Measurements from ENCODE around the gene FGF1.

The FGF1 gene

GRCh38 chr5:142610176-142611001, 75.5 kb downstream of the FGF1 start:
- DNase-seq (ENCODE audit: low read depth): no peak

- no peak for DNase-seq (ENCODE audit: low read depth)
Observed at GRCh38 chr5:142609142-142609541, 76.7 kb downstream of the FGF1 start.

- DNase-seq (ENCODE audit: low read depth): no peak
Observed at GRCh38 chr5:142608081-142608480, 77.8 kb downstream of the FGF1 start.

- DNase-seq (ENCODE audit: low read depth): no peak
Observed at GRCh38 chr5:142605611-142606010, 80.3 kb downstream of the FGF1 start.

GRCh38 chr5:142602720-142603245, 83.1 kb downstream of the FGF1 start:
- DNase-seq (ENCODE audit: low read depth): no peak

- DNase-seq (ENCODE audit: low read depth): no peak
Observed at GRCh38 chr5:142601432-142601831, 84.5 kb downstream of the FGF1 start.

GRCh38 chr5:142600611-142601358, 85.1 kb downstream of the FGF1 start:
- no peak for DNase-seq (ENCODE audit: low read depth)

GRCh38 chr5:142600092-142600491, 85.8 kb downstream of the FGF1 start:
- no peak for DNase-seq (ENCODE audit: low read depth)

GRCh38 chr5:142598338-142598700, 87.6 kb downstream of the FGF1 start:
- no peak for DNase-seq (ENCODE audit: low read depth)

- no peak for DNase-seq (ENCODE audit: low read depth)
Observed at GRCh38 chr5:142597546-142598337, 88.1 kb downstream of the FGF1 start.

- DNase-seq (ENCODE audit: low read depth): no peak
Observed at GRCh38 chr5:142597025-142597424, 88.9 kb downstream of the FGF1 start.

GRCh38 chr5:142592365-142592764, 93.5 kb downstream of the FGF1 start:
- no peak for DNase-seq (ENCODE audit: low read depth)

- no peak for DNase-seq (ENCODE audit: low read depth)
Observed at GRCh38 chr5:142590451-142591231, 95.2 kb downstream of the FGF1 start.

GRCh38 chr5:142589720-142590119, 96.2 kb downstream of the FGF1 start:
- DNase-seq (ENCODE audit: low read depth): no peak

GRCh38 chr5:142587354-142587965, 98.4 kb downstream of the FGF1 start:
- DNase-seq (ENCODE audit: low read depth): no peak

GRCh38 chr5:142586552-142586951, 99.3 kb downstream of the FGF1 start:
- DNase-seq (ENCODE audit: low read depth): no peak

- DNase-seq (ENCODE audit: low read depth): no peak
Observed at GRCh38 chr5:142585451-142585850, 100.4 kb downstream of the FGF1 start.

GRCh38 chr5:142584891-142585290, 101.0 kb downstream of the FGF1 start:
- no peak for DNase-seq (ENCODE audit: low read depth)

- no peak for DNase-seq (ENCODE audit: low read depth)
Observed at GRCh38 chr5:142578161-142578830, 107.6 kb downstream of the FGF1 start.

GRCh38 chr5:142576804-142577203, 109.1 kb downstream of the FGF1 start:
- DNase-seq (ENCODE audit: low read depth): no peak

GRCh38 chr5:142576303-142576702, 109.6 kb downstream of the FGF1 start:
- DNase-seq (ENCODE audit: low read depth): no peak
